T47D (cell line): ENCODE measurements around the gene CPM.
"Not testable (repeated sequence)": the region's sequence is repeated elsewhere in the genome, so short reads cannot be mapped to it uniquely, and the experiment has no call there.

Experiments used
- DNase-seq, 2 experiments: peaks; one replicate each; pipeline versions ENCODE4 v3.0.0 to v3.0.0-alpha.2; 2011 to 2012; ENCODE audit warnings: low read depth in 1 of 2, low spot score in 1 of 2
- JUND ChIP-seq: IDR thresholded peaks from 2 replicates; pipeline ENCODE4 v1.6.1; 2012; ENCODE audit warnings: low read depth
- in situ Hi-C: cut with HindIII; loops from 2 replicates; pipeline ENCODE4 v1.10.0; 2016; ENCODE audit warnings: low sequenced_read_pairs, low pct_unique_long_range_greater_than_20kb

Gene CPM

DNA sequence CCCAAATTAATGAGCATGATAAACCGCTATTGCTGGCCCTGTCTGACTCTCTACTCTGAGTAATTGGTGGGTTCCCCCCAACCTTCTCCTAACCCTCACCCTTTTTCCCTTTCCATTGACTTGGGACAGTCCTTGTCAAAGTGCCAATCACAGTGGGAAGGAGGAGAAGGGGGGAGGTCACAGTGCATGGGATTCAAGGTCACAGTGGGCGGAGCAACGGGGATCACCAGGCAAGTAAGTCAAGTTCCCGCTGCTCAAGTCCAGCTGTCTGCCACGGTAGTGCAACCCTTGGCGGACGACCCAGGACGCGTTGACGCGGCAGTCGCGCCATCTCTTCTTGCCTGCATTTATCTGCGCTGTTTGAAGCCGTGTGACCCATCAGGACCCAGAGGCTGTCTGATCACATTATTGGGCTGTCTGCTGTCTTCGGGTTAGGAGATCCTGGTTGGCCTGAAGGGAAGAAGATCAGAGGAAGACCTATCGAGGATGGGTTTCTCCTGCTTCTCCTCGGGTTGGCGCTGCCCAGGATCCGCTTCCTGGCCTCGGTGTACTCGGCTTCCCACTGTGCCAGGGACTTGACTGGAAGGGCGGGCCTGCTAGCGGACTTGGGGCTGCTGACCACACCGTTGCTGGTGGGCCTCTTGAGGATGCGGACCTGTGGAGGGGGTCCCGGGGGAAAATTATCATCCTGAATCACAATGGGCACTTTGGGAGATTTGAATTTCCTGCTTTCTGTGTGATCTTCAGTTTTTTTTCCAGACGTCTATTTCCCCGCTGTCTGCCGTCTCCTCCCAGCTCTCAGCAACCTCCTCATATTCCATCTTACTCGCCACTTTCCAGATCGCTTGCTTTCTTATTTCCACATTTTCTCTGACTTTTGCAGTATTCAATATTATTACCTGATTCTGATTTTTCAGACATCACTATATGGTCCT, 128.0 kb downstream of the CPM start:
- no peak for TF ChIP-seq JUND
- in situ Hi-C loops: no loop called here
- DNase-seq: peak in 1 of 2 experiments; percentile 89

GRCh38 chr12:68803948-68804656, 128.9 kb downstream of the CPM start:
- in situ Hi-C loops: no loop called here

DNA sequence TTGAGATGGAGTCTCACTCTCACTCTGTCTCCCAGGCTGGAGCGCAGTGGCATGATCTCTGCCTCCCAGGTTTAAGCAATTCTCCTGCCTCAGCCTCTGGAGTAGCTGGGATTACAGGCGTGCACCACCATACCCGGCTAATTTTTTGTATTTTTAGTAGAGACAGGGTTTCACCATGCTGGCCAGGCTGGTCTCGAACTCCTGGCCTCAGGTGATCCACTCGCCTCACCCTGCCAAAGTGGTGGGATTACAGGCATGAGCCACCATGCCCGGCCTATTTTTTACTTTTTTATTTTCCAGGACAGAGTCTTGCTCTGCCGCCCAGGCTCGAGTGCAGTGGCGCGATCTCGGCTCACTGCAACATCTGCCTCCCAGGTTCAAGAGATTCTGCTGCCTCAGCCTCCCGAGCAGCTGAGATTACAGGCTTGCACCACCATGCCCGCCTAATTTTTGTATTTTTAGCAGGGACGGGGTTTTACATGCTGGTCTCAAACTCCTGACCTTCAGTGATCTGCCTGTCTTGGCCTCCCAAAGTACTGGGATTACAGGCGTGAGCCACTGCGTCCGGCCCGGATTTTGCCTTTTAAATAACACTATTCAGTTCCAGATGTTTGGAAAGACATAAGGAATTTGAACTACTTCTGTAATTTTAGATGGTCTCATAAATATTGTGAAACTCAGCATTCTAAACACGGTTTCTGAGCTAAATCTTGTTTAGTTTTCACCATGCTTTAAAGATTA, 129.9 kb downstream of the CPM start:
- DNase-seq, in situ Hi-C loops: not testable (repeated sequence)

More at GRCh38 chr12:68803948-68804656, 128.9 kb downstream of the CPM start:
- no peak for TF ChIP-seq JUND
- DNase-seq: peak in 1 of 2 experiments; percentile 77

- in situ Hi-C loops, DNase-seq: not testable (repeated sequence)
These were observed 130.6 kb downstream of the CPM start for GRCh38 chr12:68802372-68802745.
